PC-3 (cell line): ENCODE measurements around the gene EVL.

Source experiments
- CTCF ChIP-seq: fragments of 300-600 bp; sonication (generic); conservative IDR thresholded peaks from 2 replicates; pipeline ENCODE4 v1.5.1; 2017; ENCODE audit warnings: antibody characterized with exemption, low read depth, mild to moderate bottlenecking, low read length
- EZH2 ChIP-seq: fragments of 300-600 bp; sonication (generic); IDR thresholded peaks from one replicate; pipeline ENCODE4 v1.6.1; 2017; ENCODE audit warnings: antibody characterized with exemption, mild to moderate bottlenecking, low read length; ENCODE audit not compliant: unreplicated experiment

- no peak for TF ChIP-seq CTCF
- TF ChIP-seq EZH2 = no peak
These were observed 6.3 kb upstream of the EVL start for GRCh38 chr14:100058777-100059437.
